Choroid plexus epithelial cell (primary cell): ENCODE results near the gene NMUR1.
"Not testable (repeated sequence)": the region's sequence is repeated elsewhere in the genome, so short reads cannot be mapped to it uniquely, and the experiment has no call there.

ENCODE experiments used
- DNase-seq: peaks from one replicate; pipeline ENCODE4 v3.0.0-alpha.2; 2010; ENCODE audit warnings: low read depth
- H3K4me3 ChIP-seq: 2 replicates; pipeline ENCODE4 v1.5.1; 2011; ENCODE audit warnings: low read depth, mild to moderate bottlenecking, control low read depth, low read length, moderate library complexity
- TF ChIP-seq, protein P1 (sequence below): conservative IDR thresholded peaks from 2 replicates; pipeline ENCODE4 v1.5.1; 2011; ENCODE audit warnings: low read depth, mild to moderate bottlenecking, control low read depth, inconsistent platforms, low read length, moderate library complexity

NMUR1 gene, protein sequence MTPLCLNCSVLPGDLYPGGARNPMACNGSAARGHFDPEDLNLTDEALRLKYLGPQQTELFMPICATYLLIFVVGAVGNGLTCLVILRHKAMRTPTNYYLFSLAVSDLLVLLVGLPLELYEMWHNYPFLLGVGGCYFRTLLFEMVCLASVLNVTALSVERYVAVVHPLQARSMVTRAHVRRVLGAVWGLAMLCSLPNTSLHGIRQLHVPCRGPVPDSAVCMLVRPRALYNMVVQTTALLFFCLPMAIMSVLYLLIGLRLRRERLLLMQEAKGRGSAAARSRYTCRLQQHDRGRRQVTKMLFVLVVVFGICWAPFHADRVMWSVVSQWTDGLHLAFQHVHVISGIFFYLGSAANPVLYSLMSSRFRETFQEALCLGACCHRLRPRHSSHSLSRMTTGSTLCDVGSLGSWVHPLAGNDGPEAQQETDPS

DNA sequence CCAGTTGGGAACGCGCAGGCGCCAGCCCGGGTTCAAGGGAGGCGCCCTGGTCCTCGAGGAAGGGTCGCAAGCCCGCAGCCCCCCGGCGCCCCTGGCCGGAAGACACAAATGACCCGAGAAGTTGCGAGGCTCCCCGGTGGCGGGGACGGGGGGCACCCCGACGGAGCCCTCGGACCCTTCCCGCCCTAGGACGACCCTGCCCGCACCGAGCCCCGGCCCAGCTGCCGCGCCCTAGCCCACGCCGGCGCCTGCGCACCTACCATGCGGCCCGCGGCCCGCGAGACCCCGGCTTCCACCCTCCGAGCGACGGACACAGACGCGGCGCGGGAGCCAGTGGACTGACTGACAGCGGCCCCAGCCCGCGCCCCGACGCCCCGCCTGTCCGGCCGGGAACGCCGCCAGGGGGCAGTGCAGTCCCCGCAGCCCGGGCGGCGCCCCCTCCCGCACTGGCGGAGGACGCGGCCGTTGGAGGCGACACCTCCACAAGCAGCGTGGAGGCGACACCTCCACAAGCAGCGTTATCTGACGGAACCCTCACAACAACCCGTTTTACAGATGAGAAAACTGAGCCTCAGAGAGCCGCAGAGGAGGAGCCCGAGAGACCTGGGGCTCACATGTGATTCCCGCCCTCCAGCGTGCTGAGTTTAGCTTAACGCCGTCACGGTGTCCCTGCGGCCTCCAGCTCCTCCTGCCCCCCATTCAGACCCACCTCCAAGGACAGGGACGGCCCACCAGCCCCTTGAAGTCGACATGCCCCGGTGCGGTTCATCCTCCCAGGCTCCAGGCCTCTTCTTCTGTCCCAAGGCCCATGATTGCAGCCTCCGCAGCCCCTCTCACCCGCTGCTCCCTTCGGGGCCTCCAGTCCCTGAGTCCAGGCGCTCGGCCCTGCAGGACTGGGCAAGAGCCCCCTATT, at the start of gene NMUR1:
TSS of gene NMUR1 (minus strand) at position 347 of the 913 bp plus-strand sequence. CDS start at position 263, 84 bp downstream.
- TF ChIP-seq, protein P1, sequence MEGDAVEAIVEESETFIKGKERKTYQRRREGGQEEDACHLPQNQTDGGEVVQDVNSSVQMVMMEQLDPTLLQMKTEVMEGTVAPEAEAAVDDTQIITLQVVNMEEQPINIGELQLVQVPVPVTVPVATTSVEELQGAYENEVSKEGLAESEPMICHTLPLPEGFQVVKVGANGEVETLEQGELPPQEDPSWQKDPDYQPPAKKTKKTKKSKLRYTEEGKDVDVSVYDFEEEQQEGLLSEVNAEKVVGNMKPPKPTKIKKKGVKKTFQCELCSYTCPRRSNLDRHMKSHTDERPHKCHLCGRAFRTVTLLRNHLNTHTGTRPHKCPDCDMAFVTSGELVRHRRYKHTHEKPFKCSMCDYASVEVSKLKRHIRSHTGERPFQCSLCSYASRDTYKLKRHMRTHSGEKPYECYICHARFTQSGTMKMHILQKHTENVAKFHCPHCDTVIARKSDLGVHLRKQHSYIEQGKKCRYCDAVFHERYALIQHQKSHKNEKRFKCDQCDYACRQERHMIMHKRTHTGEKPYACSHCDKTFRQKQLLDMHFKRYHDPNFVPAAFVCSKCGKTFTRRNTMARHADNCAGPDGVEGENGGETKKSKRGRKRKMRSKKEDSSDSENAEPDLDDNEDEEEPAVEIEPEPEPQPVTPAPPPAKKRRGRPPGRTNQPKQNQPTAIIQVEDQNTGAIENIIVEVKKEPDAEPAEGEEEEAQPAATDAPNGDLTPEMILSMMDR: peak; percentile 49
- H3K4me3 ChIP-seq: no peak within 1 kb of the TSS
- DNase-seq: no peak

DNA sequence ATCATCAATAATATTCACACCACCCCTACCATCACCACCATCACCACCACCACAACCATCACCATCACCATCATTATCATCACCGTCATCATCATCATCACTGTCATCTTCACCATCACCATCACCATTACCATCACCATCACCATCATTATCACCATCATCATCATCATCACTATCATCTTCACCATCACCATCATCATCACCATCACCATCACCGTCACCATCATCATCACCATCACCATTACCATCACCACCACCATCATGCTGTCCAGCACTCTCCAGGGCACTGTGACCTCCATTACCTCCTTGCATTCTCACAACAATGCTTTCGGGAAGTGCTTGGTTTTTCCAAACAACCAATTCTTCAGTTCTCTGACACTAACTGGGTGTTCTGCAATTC, 49.3 kb upstream of the NMUR1 start:
- TF ChIP-seq, protein P1: no peak
- H3K4me3 ChIP-seq: no peak overlapping the region
- no peak for DNase-seq

DNA sequence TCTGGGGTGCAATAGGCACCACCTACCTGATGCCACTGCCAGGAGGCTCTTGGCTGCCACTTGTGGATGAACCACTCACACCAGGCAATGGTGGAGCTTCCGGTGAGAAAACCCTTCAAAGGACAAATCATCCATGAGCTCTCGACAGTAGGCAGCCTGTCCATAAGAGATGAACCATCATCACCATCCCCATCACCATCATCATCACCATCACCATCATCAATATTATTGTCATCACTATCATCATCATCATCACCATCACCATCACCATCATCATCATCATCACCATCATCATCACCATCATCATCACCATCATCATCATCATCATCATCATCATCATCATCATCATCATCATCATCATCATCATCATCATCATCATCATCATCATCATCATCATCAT, 48.4 kb upstream of the NMUR1 start:
- not testable (repeated sequence) for H3K4me3 ChIP-seq, DNase-seq

DNA sequence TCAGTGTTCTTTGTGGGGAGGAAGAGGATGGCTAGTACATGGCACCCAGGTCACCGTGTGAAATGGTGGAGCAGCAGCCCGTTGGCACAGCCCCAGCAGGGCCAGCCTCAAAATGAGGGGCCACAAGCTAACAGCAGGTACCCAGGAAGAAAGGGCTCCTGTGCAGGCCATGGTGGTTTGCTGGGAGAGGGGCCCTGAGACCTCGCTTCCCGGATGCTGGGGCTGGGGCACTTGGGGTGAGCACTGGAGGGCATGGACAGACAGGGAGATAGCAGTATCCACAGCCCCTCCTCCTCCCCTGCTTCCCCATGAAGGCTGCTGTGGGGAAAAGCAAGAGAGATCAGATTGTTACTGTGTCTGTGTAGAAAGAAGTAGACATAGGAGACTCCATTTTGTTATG, 46.2 kb upstream of the NMUR1 start:
- TF ChIP-seq, protein P1: no peak
- no peak for DNase-seq
- no peak overlapping the region for H3K4me3 ChIP-seq

DNA sequence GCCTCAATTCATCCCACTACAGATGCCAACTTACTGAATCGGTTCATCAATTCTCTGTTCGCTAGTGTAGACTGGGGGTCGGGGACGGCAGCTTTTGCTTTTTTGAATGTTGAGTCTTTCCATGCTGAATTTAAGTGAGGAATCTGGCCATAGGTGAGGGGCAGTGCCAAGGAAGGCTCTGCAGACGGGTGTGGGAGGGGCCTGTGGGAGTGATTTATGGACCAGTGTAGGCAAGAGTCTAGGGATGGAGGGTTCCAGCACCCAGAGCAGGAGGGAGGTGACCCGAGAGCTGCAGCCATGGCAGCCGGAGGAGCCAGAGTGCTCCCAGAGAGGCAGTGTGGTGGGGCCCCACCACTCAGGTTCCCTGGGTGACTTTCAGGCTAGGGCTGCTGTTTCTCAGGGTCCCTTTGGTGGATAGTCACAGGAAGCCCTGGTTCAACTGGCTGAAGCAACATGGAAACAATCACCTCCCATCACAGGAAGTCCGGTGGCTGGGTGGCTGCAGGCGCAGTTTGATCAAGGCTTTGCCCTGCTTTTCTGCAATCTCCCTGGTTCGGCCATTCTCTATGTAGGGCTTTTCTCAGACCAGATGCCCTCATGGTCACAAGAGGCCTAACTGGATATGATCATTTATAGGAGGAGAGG, 45.5 kb upstream of the NMUR1 start:
- H3K4me3 ChIP-seq: no peak overlapping the region
- TF ChIP-seq, protein P1: no peak
- no peak for DNase-seq

DNA sequence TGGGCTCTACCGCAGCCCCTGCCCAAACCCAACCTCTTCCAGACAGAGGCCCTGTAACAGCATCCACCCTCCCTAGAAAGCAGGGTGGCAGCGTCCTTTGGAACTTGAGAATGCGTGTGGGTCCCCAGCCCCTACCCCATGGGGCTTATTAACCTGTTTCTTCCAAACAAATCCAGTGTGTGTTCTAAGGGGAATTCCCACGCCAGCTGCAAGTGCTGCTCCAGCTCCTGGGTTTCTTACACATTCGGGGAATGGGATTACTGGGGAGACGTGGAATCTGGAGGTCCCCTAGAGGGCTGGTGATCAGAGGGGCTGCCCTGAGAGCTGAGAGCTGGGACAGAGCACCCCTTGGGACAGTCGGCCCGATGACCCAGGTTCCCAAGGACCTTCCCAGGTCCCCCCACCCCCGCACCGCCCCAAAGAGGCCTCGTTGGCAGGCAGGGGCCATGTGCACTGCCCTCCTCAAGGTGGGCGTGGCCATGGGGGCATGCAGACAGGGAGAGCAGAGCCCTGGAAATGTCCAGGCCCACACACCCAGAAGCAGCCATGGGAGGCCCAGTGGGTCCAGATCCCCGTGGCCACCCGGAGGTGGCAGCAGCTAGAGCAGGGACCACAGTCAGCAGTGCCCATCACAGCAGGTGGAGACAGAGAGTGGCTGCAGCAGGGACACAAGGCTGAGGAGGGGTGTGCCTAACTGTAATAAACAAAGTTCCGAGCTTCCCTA, 43.6 kb upstream of the NMUR1 start:
- no peak overlapping the region for H3K4me3 ChIP-seq
- DNase-seq: no peak
- TF ChIP-seq, protein P1: no peak
